ENCODE data around the gene HAO2. TPM values are rescaled to one million over a fixed set of nuclear protein-coding genes. Genes with fewer than 3 reads are reported as not detected.

HAO2 gene
- total and polyA plus RNA-seq, 7 donors, result not detected

DNA sequence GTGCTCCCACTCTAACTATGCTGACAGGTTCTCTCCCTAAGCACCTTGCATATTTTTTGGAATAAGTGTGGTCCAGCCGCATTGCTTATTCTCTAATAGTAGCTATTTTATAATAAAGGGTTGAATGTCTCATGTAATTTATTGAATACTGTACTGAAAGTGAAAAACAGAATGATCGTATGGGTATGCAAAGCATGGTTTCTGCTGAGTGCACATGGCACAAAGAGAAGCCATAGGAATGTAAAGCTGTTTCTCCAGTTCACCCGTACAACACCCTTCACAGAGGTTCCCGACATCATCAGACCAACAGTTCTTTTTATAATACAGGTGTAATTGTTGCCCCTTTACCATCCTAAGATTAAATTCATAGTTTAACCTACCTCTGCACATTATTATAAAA lies 8.9 kb upstream of the HAO2 start:
- Histone ChIP-seq H3K4me3 (no peak overlapping the region), H3K9me3 (no peaks in the 10 kb centered on the region), H3K4me1 (no peaks in the 10 kb centered on the region), H3K27me3 (ENCODE audit: insufficient read depth in 3 of 3, low read length in 2 of 3) (no peaks in the 10 kb centered on the region), H3K27ac (no peak overlapping the region), H3K36me3 (ENCODE audit: insufficient read depth in 1 of 2, low read depth in 1 of 2) (no peaks in the 10 kb centered on the region)
- intact Hi-C loops (cut with DNase I), result no loop called here
- 94 to 96% (median 95%) methylated on average over 4 of the region's 4 CpGs for WGBS, 3 donors
- ATAC-seq (no peak), DNase-seq (no peak)
- TF ChIP-seq, protein P1, sequence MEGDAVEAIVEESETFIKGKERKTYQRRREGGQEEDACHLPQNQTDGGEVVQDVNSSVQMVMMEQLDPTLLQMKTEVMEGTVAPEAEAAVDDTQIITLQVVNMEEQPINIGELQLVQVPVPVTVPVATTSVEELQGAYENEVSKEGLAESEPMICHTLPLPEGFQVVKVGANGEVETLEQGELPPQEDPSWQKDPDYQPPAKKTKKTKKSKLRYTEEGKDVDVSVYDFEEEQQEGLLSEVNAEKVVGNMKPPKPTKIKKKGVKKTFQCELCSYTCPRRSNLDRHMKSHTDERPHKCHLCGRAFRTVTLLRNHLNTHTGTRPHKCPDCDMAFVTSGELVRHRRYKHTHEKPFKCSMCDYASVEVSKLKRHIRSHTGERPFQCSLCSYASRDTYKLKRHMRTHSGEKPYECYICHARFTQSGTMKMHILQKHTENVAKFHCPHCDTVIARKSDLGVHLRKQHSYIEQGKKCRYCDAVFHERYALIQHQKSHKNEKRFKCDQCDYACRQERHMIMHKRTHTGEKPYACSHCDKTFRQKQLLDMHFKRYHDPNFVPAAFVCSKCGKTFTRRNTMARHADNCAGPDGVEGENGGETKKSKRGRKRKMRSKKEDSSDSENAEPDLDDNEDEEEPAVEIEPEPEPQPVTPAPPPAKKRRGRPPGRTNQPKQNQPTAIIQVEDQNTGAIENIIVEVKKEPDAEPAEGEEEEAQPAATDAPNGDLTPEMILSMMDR (IDR thresholded peaks at IDR 0.05), result no peak

DNA sequence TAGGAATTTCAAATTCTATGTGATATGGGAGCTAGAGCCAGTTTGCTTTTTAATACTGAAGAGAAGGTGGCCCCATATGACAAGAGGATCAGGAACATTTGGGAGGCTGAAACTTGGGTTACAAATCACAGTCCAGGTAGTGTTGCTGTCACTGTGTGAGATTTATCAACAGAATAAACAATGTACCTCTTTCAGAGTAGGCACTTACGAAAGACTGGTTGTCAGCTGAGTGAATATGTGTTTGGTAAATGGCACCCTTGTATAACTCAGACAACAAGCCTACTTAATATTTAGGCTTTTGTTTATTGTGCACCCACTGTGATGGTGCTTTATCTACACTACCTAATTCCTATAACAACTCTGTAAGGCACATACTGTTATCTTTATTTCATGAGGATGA lies 7.4 kb upstream of the HAO2 start:
- intact Hi-C loops (cut with DNase I), result no loop called here
- 85 to 96% (median 90%) methylated on average over 1 of the region's 1 CpG for WGBS, 3 donors
- H3K9me3 ChIP-seq, result no peaks in the 10 kb centered on the region
- DNase-seq, result no peak
- H3K27me3 ChIP-seq (ENCODE audit: insufficient read depth in 3 of 3, low read length in 2 of 3), result no peaks in the 10 kb centered on the region
- ATAC-seq, result no peak
- H3K4me3 ChIP-seq, result no peak overlapping the region
- H3K36me3 ChIP-seq (ENCODE audit: insufficient read depth in 1 of 2, low read depth in 1 of 2), result no peaks in the 10 kb centered on the region
- H3K27ac ChIP-seq, result no peak overlapping the region
- TF ChIP-seq, protein P1 (IDR thresholded peaks at IDR 0.05), result no peak
- H3K4me1 ChIP-seq, result no peaks in the 10 kb centered on the region

DNA sequence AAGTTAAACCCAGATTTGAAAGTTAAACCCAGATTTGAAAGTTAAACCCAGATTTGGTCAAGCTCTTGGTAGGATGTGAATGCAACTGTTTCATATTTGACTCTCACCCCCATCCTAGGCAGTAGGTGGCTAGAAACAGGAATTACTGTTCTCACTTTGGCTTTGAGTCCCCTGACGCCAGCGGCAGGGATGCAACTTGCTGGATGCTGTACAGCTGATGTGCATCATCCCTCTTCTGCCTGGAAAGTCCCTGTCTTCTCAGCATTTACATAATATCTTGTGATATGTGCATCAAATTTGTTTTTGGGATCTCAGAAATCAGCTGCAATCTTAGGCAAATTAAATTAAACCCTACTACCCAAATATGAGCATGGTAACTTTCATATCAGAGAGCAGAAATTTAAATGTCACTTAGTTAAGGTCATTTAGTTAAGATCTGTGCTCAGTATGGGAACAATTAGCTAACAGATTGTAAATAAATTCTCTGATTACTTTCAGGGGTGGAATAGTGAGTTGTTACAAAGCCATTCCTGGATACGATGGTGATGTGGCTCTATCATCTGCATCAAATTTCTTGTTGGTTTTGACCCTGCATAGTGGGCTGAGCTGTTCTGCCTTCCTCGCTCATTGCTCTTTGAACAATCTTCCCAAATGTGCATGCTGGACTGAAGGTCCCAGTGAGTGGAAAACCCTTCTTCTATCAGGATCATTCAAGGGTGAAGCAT lies 6.8 kb upstream of the HAO2 start:
- no peak overlapping the region for H3K4me3 ChIP-seq
- no peak for ATAC-seq
- 57 to 61% (median 58%) methylated on average over 4 of the region's 4 CpGs for WGBS, 3 donors
- intact Hi-C loops (cut with DNase I), result no loop called here
- TF ChIP-seq, protein P1 (IDR thresholded peaks at IDR 0.05), result no peak
- no peaks in the 10 kb centered on the region for H3K27me3 ChIP-seq (ENCODE audit: insufficient read depth in 3 of 3, low read length in 2 of 3)
- DNase-seq, result no peak
- H3K4me1 ChIP-seq, result no peaks in the 10 kb centered on the region
- no peaks in the 10 kb centered on the region for H3K36me3 ChIP-seq (ENCODE audit: insufficient read depth in 1 of 2, low read depth in 1 of 2)
- H3K9me3 ChIP-seq, result no peaks in the 10 kb centered on the region
- no peak overlapping the region for H3K27ac ChIP-seq

DNA sequence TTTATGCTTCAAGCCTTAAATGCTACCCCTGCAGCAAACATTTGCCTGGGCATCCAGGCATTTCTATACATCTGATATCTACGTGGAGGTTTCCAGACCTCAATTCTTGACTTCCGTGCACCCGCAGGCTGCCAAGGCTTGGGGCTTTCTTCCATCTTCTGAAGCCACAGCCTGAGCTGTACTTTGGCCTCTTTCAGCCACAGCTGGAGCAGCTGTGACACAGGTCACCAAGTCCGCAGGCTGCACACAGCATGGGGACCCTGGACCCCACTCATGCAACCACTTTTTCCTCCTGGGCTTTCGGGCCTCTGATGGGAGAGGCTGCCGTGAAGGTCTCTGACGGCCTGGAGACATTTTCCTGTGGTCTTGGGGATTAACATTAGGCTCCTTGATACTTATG lies 5.4 kb upstream of the HAO2 start:
- H3K9me3 ChIP-seq, result no peaks in the 10 kb centered on the region
- ATAC-seq, result no peak
- 58 to 66% (median 66%) methylated on average over 7 of the region's 7 CpGs for WGBS, 3 donors
- no peak overlapping the region for H3K4me3 ChIP-seq
- no peaks in the 10 kb centered on the region for H3K4me1 ChIP-seq
- no peak overlapping the region for H3K27ac ChIP-seq
- no peaks in the 10 kb centered on the region for H3K36me3 ChIP-seq (ENCODE audit: insufficient read depth in 1 of 2, low read depth in 1 of 2)
- no peak for DNase-seq
- H3K27me3 ChIP-seq (ENCODE audit: insufficient read depth in 3 of 3, low read length in 2 of 3), result no peaks in the 10 kb centered on the region
- TF ChIP-seq, protein P1 (IDR thresholded peaks at IDR 0.05), result no peak
- intact Hi-C loops (cut with DNase I), result no loop called here

DNA sequence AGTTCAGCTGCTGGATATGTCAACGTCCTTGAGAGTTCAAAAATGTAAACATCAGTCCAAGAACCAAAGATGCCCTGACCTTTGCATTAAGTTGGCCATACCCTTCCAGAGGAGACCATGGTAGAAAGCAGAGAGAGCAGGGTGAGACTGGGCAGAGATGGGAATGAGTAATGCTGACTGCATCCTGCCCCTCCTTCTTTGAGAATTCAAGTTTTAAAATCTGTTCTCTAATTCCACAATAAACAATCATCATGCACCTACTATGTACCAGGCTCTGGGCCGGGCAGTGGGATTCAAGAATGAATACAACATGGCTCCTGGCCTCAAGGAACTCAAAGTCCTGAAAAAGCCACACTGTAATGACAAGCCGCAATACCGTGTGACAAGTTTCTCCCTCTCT lies 3.9 kb upstream of the HAO2 start:
- Histone ChIP-seq H3K36me3 (ENCODE audit: insufficient read depth in 1 of 2, low read depth in 1 of 2) (no peaks in the 10 kb centered on the region), H3K9me3 (no peaks in the 10 kb centered on the region), H3K27ac (no peak overlapping the region), H3K4me3 (no peak overlapping the region), H3K4me1 (no peaks in the 10 kb centered on the region), H3K27me3 (ENCODE audit: insufficient read depth in 3 of 3, low read length in 2 of 3) (no peaks in the 10 kb centered on the region)
- DNase-seq, result no peak
- TF ChIP-seq, protein P1 (IDR thresholded peaks at IDR 0.05), result no peak
- intact Hi-C loops (cut with DNase I), result loop anchor here in 1 of 2 donors (5.0 kb wide), 1 partner anchor 87 kb away; no protein-coding TSS in a partner anchor
- ATAC-seq, result no peak
- 77 to 88% (median 82%) methylated on average over 4 of the region's 4 CpGs for WGBS, 3 donors

Measured in psoas muscle (tissue), 8 donors.